ENCODE results near the gene NPC1L1.

DNA sequence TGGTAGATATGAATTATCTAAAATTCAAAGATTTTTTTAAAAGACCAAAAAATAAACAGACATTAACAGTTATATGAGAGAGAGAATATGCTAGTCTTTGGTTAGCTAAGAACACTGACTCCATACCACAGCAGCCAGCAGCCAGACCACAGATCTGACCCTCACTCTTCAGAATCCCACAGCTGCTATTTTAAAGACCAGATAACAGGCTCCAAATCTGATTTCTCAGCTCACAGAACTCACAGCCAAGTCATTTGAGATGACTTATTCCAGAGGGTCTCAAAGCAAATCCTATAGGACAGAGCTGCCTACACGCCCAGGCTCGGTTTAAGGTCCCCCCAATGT, 71.0 kb downstream of the NPC1L1 start:
- no peak for TF ChIP-seq YY1 (IDR thresholded peaks at IDR 0.05; ENCODE audit: insufficient read depth, insufficient read length)
- no peak for TF ChIP-seq ZNF274 (IDR thresholded peaks at IDR 0.05; ENCODE audit: low read depth, low read length)
- no peak for TF ChIP-seq SUZ12 (IDR thresholded peaks at IDR 0.05; ENCODE audit: extremely low read depth, insufficient read depth, insufficient read length)
